ENCODE data around the gene RPL29. TPM values are rescaled to one million over a fixed set of nuclear protein-coding genes. Genes with fewer than 3 reads are reported as not detected.

RPL29 gene
- total and polyA plus RNA-seq, 2 donors (not counting 3 experiments of a cell fraction or from before 2014, with no cell fraction given) = 1,236 to 2,177 TPM

- H3K9ac ChIP-seq (replicated peaks; ENCODE audit: extremely low read depth, insufficient read depth, low read length) = no peak overlapping the region
- no peak overlapping the region for H3K4me2 ChIP-seq (ENCODE audit: insufficient read depth, low read length)
- H3K27me3 ChIP-seq (ENCODE audit: control insufficient read depth in 2 of 2, insufficient read depth in 2 of 2, low read length in 2 of 2) = no peaks in the 10 kb centered on the region
- no peak overlapping the region for H3K27ac ChIP-seq (ENCODE audit: insufficient read depth, low read depth, low read length)
- TF ChIP-seq EZH2 (IDR thresholded peaks at IDR 0.05; ENCODE audit: borderline replicate concordance, low read depth, low read length, severe bottlenecking) (no peak), POLR2A (IDR thresholded peaks at IDR 0.05; ENCODE audit: low read depth, low read length) (no peak), JUN (IDR thresholded peaks at IDR 0.05; ENCODE audit: borderline replicate concordance, insufficient read depth, insufficient read length, low read depth) (no peak)
- CTCF ChIA-PET = interaction anchor here (1.2 to 3.2 kb wide), 2 partner anchors 16 to 22 kb away, joined by 3 to 13 read pairs; no protein-coding TSS in a partner anchor
- no peaks in the 10 kb centered on the region for H3K79me2 ChIP-seq (ENCODE audit: control insufficient read depth, insufficient read depth, low read length)
- H3K9me3 ChIP-seq (replicated peaks; ENCODE audit: control insufficient read depth, insufficient read depth, low read length) = no peaks in the 10 kb centered on the region
- H3K9me1 ChIP-seq (replicated peaks; ENCODE audit: control insufficient read depth, extremely low read depth, insufficient read depth, low read length) = no peaks in the 10 kb centered on the region
- POLR2A ChIA-PET = no interaction called here
- FAIRE-seq (no peak), DNase-seq (ENCODE audit: low read depth, low spot score) (no peak)
- intact Hi-C loops (cut with micrococcal nuclease) = no loop called here
- no peak overlapping the region for H2AFZ ChIP-seq (ENCODE audit: low read depth, low read length)
- H3K4me1 ChIP-seq (ENCODE audit: control insufficient read depth, extremely low read depth, insufficient read depth, low read length) = no peaks in the 10 kb centered on the region
- H4K20me1 ChIP-seq (replicated peaks; ENCODE audit: control insufficient read depth, extremely low read depth, insufficient read depth, low read length) = no peaks in the 10 kb centered on the region
- no peak overlapping the region for H3K4me3 ChIP-seq (replicated peaks in 1 of 3; ENCODE audit: insufficient read depth in 1 of 3, low read depth in 1 of 3, low read length in 3 of 3)
- dilution Hi-C loops (cut with MboI; ENCODE audit: extremely low pct_ligation_motif_present, low sequenced_read_pairs) = no loop called here
- H3K36me3 ChIP-seq (ENCODE audit: control insufficient read depth in 2 of 2, extremely low read depth in 1 of 2, insufficient read depth in 2 of 2, low read length in 2 of 2) = no peaks in the 10 kb centered on the region
- BruUV-seq (replicated peaks) = no TSS peak
Observed at GRCh38 chr3:52030714-52031310, 35.1 kb upstream of the RPL29 start.

- Histone ChIP-seq H4K20me1 (replicated peaks; ENCODE audit: control insufficient read depth, extremely low read depth, insufficient read depth, low read length) (no peaks in the 10 kb centered on the region), H3K4me2 (ENCODE audit: insufficient read depth, low read length) (no peak overlapping the region), H3K36me3 (ENCODE audit: control insufficient read depth in 2 of 2, extremely low read depth in 1 of 2, insufficient read depth in 2 of 2, low read length in 2 of 2) (no peaks in the 10 kb centered on the region), H3K9me1 (replicated peaks; ENCODE audit: control insufficient read depth, extremely low read depth, insufficient read depth, low read length) (no peaks in the 10 kb centered on the region), H3K9ac (replicated peaks; ENCODE audit: extremely low read depth, insufficient read depth, low read length) (no peak overlapping the region), H3K4me1 (ENCODE audit: control insufficient read depth, extremely low read depth, insufficient read depth, low read length) (no peaks in the 10 kb centered on the region), H3K27me3 (ENCODE audit: control insufficient read depth in 2 of 2, insufficient read depth in 2 of 2, low read length in 2 of 2) (no peaks in the 10 kb centered on the region), H3K27ac (ENCODE audit: insufficient read depth, low read depth, low read length) (no peak overlapping the region), H3K79me2 (ENCODE audit: control insufficient read depth, insufficient read depth, low read length) (no peaks in the 10 kb centered on the region), H3K9me3 (replicated peaks; ENCODE audit: control insufficient read depth, insufficient read depth, low read length) (no peaks in the 10 kb centered on the region), H2AFZ (ENCODE audit: low read depth, low read length) (no peak overlapping the region), H3K4me3 (replicated peaks in 1 of 3; ENCODE audit: insufficient read depth in 1 of 3, low read depth in 1 of 3, low read length in 3 of 3) (no peak overlapping the region)
- DNase-seq (ENCODE audit: low read depth, low spot score) (no peak), FAIRE-seq (no peak)
- BruUV-seq (replicated peaks) = no TSS peak
- dilution Hi-C loops (cut with MboI; ENCODE audit: extremely low pct_ligation_motif_present, low sequenced_read_pairs) = no loop called here
- CTCF ChIA-PET = interaction anchor here (1.6 to 2.2 kb wide), 3 partner anchors 12 to 93 kb away, joined by 3 to 7 read pairs (median 7); no protein-coding TSS in a partner anchor
- TF ChIP-seq, protein P1, sequence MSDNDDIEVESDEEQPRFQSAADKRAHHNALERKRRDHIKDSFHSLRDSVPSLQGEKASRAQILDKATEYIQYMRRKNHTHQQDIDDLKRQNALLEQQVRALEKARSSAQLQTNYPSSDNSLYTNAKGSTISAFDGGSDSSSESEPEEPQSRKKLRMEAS (IDR thresholded peaks at IDR 0.05; ENCODE audit: insufficient read depth, insufficient read length) = no peak
- no peak for TF ChIP-seq JUN (IDR thresholded peaks at IDR 0.05; ENCODE audit: borderline replicate concordance, insufficient read depth, insufficient read length, low read depth)
- no peak for TF ChIP-seq CTCF (IDR thresholded peaks at IDR 0.05; ENCODE audit: extremely low read depth in 1 of 2, insufficient read depth in 1 of 2, low read depth in 1 of 2, low read length in 2 of 2)
- TF ChIP-seq POLR2A (IDR thresholded peaks at IDR 0.05; ENCODE audit: low read depth, low read length) = no peak
- no peak for TF ChIP-seq MYC (IDR thresholded peaks at IDR 0.05; ENCODE audit: low read depth, low read length)
- no peak for TF ChIP-seq FOS (IDR thresholded peaks at IDR 0.05; ENCODE audit: borderline replicate concordance, insufficient read depth, low read length)
- TF ChIP-seq POLR2AphosphoS5 (IDR thresholded peaks at IDR 0.05; ENCODE audit: insufficient read depth, low read depth, low read length) = no peak
- TF ChIP-seq GATA2 (IDR thresholded peaks at IDR 0.05; ENCODE audit: insufficient read depth, insufficient read length, low read depth, low read length) = no peak
- POLR2A ChIA-PET = no interaction called here
- intact Hi-C loops (cut with micrococcal nuclease) = no loop called here
Observed at GRCh38 chr3:52029535-52029934, 33.8 kb upstream of the RPL29 start.

Measured in endothelial cell of umbilical vein (primary cell).